HepG2 (cell line): Measurements from ENCODE around the gene PPP2R5B. TPM values are rescaled to one million over a fixed set of nuclear protein-coding genes. Genes with fewer than 3 reads are reported as not detected.

ENCODE experiments used
- ARID5B ChIP-seq: IDR thresholded peaks from 2 replicates; pipeline ENCODE4 v1.4.0; 2020; ENCODE audit warnings: mild to moderate bottlenecking, missing genetic modification reagents
- ARNT ChIP-seq: fragments of 450-650 bp; IDR thresholded peaks from 2 replicates; pipeline ENCODE4 v1.6.1; 2017
- ATF2 ChIP-seq: sonication (generic); formaldehyde crosslinking; IDR thresholded peaks from 2 replicates; pipeline ENCODE4 v1.4.0; 2020; ENCODE audit warnings: missing genetic modification reagents
- DNMT1 ChIP-seq: sonication (generic); formaldehyde crosslinking; IDR thresholded peaks from 2 replicates; pipeline ENCODE4 v1.5.1; 2020; ENCODE audit warnings: mild to moderate bottlenecking, missing genetic modification reagents
- EEA1 ChIP-seq: sonication (generic); formaldehyde crosslinking; IDR thresholded peaks from 2 replicates; pipeline ENCODE4 v1.5.1; 2020; ENCODE audit warnings: mild to moderate bottlenecking, missing genetic modification reagents, borderline replicate concordance
- ISX ChIP-seq: sonication (generic); formaldehyde crosslinking; conservative IDR thresholded peaks from 2 replicates; pipeline ENCODE4 v1.5.0; 2020; ENCODE audit warnings: missing genetic modification reagents
- KAT7 ChIP-seq: IDR thresholded peaks from 2 replicates; pipeline ENCODE4 v1.6.1; 2018; ENCODE audit warnings: borderline replicate concordance, missing compliant biosample characterization
- MATR3 ChIP-seq: sonication (generic); formaldehyde crosslinking; IDR thresholded peaks from 2 replicates; pipeline ENCODE4 v1.4.0; 2020; ENCODE audit warnings: missing genetic modification reagents
- NBN ChIP-seq: fragments of 450-650 bp; conservative IDR thresholded peaks from 2 replicates; pipeline ENCODE4 v1.6.1; 2017
- NKX3-1 ChIP-seq: sonication (generic); formaldehyde crosslinking; IDR thresholded peaks from 2 replicates; pipeline ENCODE4 v1.5.0; 2020; ENCODE audit warnings: missing genetic modification reagents
- NR2F6 ChIP-seq, 2 experiments: IDR thresholded peaks; 2 replicates each; pipeline ENCODE4 v1.6.1; 2016; ENCODE audit warnings: antibody characterized with exemption in 1 of 2, mild to moderate bottlenecking in 1 of 2
- PLRG1 ChIP-seq: fragments of 450-650 bp; conservative IDR thresholded peaks from 2 replicates; pipeline ENCODE4 v1.6.1; 2016
- SP4 ChIP-seq: sonication (generic); formaldehyde crosslinking; IDR thresholded peaks from 2 replicates; pipeline ENCODE4 v1.8.1; 2023; ENCODE audit warnings: mild to moderate bottlenecking, missing genetic modification reagents
- ZBTB49 ChIP-seq: sonication (generic); formaldehyde crosslinking; IDR thresholded peaks from 2 replicates; pipeline ENCODE4 v1.4.0; 2020; ENCODE audit warnings: missing genetic modification reagents, borderline replicate concordance
- ZNF256 ChIP-seq: sonication (generic); formaldehyde crosslinking; conservative IDR thresholded peaks from 2 replicates; pipeline ENCODE4 v1.4.0; 2020; ENCODE audit warnings: missing genetic modification reagents
- ZNF333 ChIP-seq: sonication (generic); formaldehyde crosslinking; IDR thresholded peaks from 2 replicates; pipeline ENCODE4 v1.4.0; 2020; ENCODE audit warnings: mild to moderate bottlenecking, missing genetic modification reagents, borderline replicate concordance
- ZNF431 ChIP-seq: sonication (generic); formaldehyde crosslinking; IDR thresholded peaks from 2 replicates; pipeline ENCODE4 v1.9.0; 2022; ENCODE audit warnings: missing genetic modification reagents, low read depth, mild to moderate bottlenecking, borderline replicate concordance
- ZNF510 ChIP-seq: sonication (generic); formaldehyde crosslinking; IDR thresholded peaks from 2 replicates; pipeline ENCODE4 v1.4.0; 2020; ENCODE audit warnings: low read depth, mild to moderate bottlenecking, missing genetic modification reagents
- ZNF619 ChIP-seq: sonication (generic); formaldehyde crosslinking; IDR thresholded peaks from 2 replicates; pipeline ENCODE4 v1.4.0; 2020; ENCODE audit warnings: mild to moderate bottlenecking, missing genetic modification reagents
- ZNF772 ChIP-seq: sonication (generic); formaldehyde crosslinking; IDR thresholded peaks from 2 replicates; pipeline ENCODE4 v1.5.0; 2020; ENCODE audit warnings: mild to moderate bottlenecking, missing genetic modification reagents
- ZNF800 ChIP-seq: sonication (generic); formaldehyde crosslinking; IDR thresholded peaks from 2 replicates; pipeline ENCODE4 v1.4.0; 2020; ENCODE audit warnings: missing genetic modification reagents
- polyA plus RNA-seq, 8 experiments: library from polyadenylated mRNA; depleted of rRNA in 3 of 8; stranded (reverse) in 7 of 8; unstranded in 1 of 8; fragments of >200 nt; fragmentation: Illumina TruSeq in 4 of 8; extraction: Trizol in 4 of 8; gene quantifications; 2 replicates each; pipeline versions ENCODE4 v1.2.1 to v1.2.3, GENCODE V29; 2011 to 2016; ENCODE audit warnings: low read depth in 4 of 8, missing spikeins in 1 of 8, mixed read lengths in 1 of 8; ENCODE audit not compliant: insufficient read depth in 1 of 8
- total RNA-seq, 5 experiments: library from RNA; depleted of rRNA; stranded (reverse); fragments of >200 nt; fragmentation: Illumina TruSeq; extraction: Trizol; gene quantifications; 2 replicates each; pipeline ENCODE4 v1.2.3, GENCODE V29; 2016; ENCODE audit warnings: low read depth in 1 of 5

Gene PPP2R5B
- total and polyA plus RNA-seq, 2 of the 13 experiments (the other 11 are each of a cell fraction or from before 2014, with no cell fraction given) = 2.3 to 8.3 TPM

GRCh38 chr11:64878494-64879243 is 45.8 kb upstream of the PPP2R5B start, which contains the start of gene EHD1 (continued):
- TF ChIP-seq NR2F6 (IDR thresholded peaks at IDR 0.05) (no peak), NR2F6 (CRISPR knock-in tag; IDR thresholded peaks at IDR 0.05) (no peak; the same call in 1 of the 2 replicates), ARID5B (CRISPR knock-in tag) (no peak; the same call in none of the 2 replicates), PLRG1 (no peak), NBN (no peak), MATR3 (CRISPR knock-in tag) (no peak), DNMT1 (peak; percentile 81; the same call in 1 of the 2 replicates), ZNF256 (CRISPR knock-in tag) (no peak), ZNF800 (CRISPR knock-in tag) (0 out of 2 replicates have a peak, but pooled peaks have one; percentile 9), EEA1 (CRISPR knock-in tag) (no peak), ZNF333 (0 out of 2 replicates have a peak, but pooled peaks have one; percentile 40), ZNF510 (peak; percentile 75; the same call in 1 of the 2 replicates), ZNF619 (CRISPR knock-in tag) (no peak), ATF2 (CRISPR knock-in tag) (peak; percentile 70), SP4 (CRISPR knock-in tag) (peak; percentile 83), ZNF431 (CRISPR knock-in tag) (peak; percentile 17; the same call in 1 of the 2 replicates), NKX3-1 (CRISPR knock-in tag) (no peak), ISX (CRISPR knock-in tag) (no peak), ZBTB49 (CRISPR knock-in tag) (no peak), ZNF772 (CRISPR knock-in tag) (peak; percentile 60; the same call in 1 of the 2 replicates), ARNT (no peak), KAT7 (CRISPR knock-in tag) (peak; percentile 76; the same call in 1 of the 2 replicates)
